UCSD-AML1 (cell line): Measurements from ENCODE around the gene VPS51.
A peak's percentile ranks its signal among the peaks of the same experiment; 100 is the strongest.
"Not testable (repeated sequence)": the region's sequence is repeated elsewhere in the genome, so short reads cannot be mapped to it uniquely, and the experiment has no call there.

Experiments used
- DNase-seq: peaks from one replicate; lab custom pipeline; 2025; ENCODE audit not compliant: unreplicated experiment; lab: John Stamatoyannopoulos, UW

The VPS51 gene

GRCh38 chr11:65132238-65132987, 36.4 kb downstream of the VPS51 start:
- DNase-seq, result no peak

GRCh38 chr11:65132988-65133700, 37.1 kb downstream of the VPS51 start:
- DNase-seq, result no peak

GRCh38 chr11:65133724-65134123, 37.7 kb downstream of the VPS51 start:
- no peak for DNase-seq

GRCh38 chr11:65134240-65134951, 38.4 kb downstream of the VPS51 start, which contains the start of gene SYVN1:
Gene SYVN1, minus strand, starts transcription at chr11:65134519. Its CDS starts 918 bp downstream, at chr11:65133601.
- peak; percentile 89 for DNase-seq

GRCh38 chr11:65134952-65135632, 39.1 kb downstream of the VPS51 start:
- peak; percentile 85 for DNase-seq

- no peak for DNase-seq
These were observed 39.7 kb downstream of the VPS51 start for GRCh38 chr11:65135633-65136145.

- DNase-seq, result no peak
These were observed 40.6 kb downstream of the VPS51 start for GRCh38 chr11:65136515-65137096.

GRCh38 chr11:65141896-65142494, 46.0 kb downstream of the VPS51 start:
- no peak for DNase-seq

- DNase-seq, result no peak
These were observed 51.5 kb downstream of the VPS51 start for GRCh38 chr11:65147352-65148075.

- DNase-seq, result no peak
These were observed 52.6 kb downstream of the VPS51 start for GRCh38 chr11:65148657-65149056.

- not testable (repeated sequence) for DNase-seq
These were observed 54.1 kb downstream of the VPS51 start for GRCh38 chr11:65150131-65150508.

- peak; percentile 80 for DNase-seq
These were observed 54.7 kb downstream of the VPS51 start for GRCh38 chr11:65150509-65151299.

GRCh38 chr11:65151331-65151899, 55.4 kb downstream of the VPS51 start:
- no peak for DNase-seq

- no peak for DNase-seq
These were observed 56.1 kb downstream of the VPS51 start for GRCh38 chr11:65152122-65152521.

- no peak for DNase-seq
These were observed 60.2 kb downstream of the VPS51 start for GRCh38 chr11:65156256-65156655.

GRCh38 chr11:65156926-65157325, 60.9 kb downstream of the VPS51 start:
- no peak for DNase-seq

GRCh38 chr11:65157336-65157735, 61.3 kb downstream of the VPS51 start:
- DNase-seq, result no peak

- DNase-seq, result no peak
These were observed 63.0 kb downstream of the VPS51 start for GRCh38 chr11:65159012-65159411.
